Measurements from ENCODE around the gene THSD4. TPM values are rescaled to one million over a fixed set of nuclear protein-coding genes. Genes with fewer than 3 reads are reported as not detected.

THSD4 gene
- polyA plus RNA-seq, 1 donor from 2014 or later: 0.46 TPM

GRCh38 chr15:71649894-71650293, 534.6 kb downstream of the THSD4 start:
- no peak overlapping the region for H2AFZ ChIP-seq (ENCODE audit: low read depth, low read length)
- H3K9me3 ChIP-seq (ENCODE audit: low read length): no peaks in the 10 kb centered on the region
- no peaks in the 10 kb centered on the region for H3K79me2 ChIP-seq (replicated peaks; ENCODE audit: insufficient read depth, low read length)
- H4K20me1 ChIP-seq (ENCODE audit: insufficient read depth): no peaks in the 10 kb centered on the region
- no peak overlapping the region for H3K9ac ChIP-seq (ENCODE audit: low read length)
- no peak for TF ChIP-seq CTCF (IDR thresholded peaks at IDR 0.05; ENCODE audit: poor library complexity, severe bottlenecking)
- no peak for TF ChIP-seq MXI1 (conservative IDR thresholded peaks at IDR 0.05; ENCODE audit: poor library complexity, severe bottlenecking)
- TF ChIP-seq RAD21 (conservative IDR thresholded peaks at IDR 0.05): no peak
- TF ChIP-seq EP300 (conservative IDR thresholded peaks at IDR 0.05; ENCODE audit: poor library complexity, severe bottlenecking): no peak
- no peak for TF ChIP-seq EZH2 (IDR thresholded peaks at IDR 0.05; ENCODE audit: borderline replicate concordance, insufficient read depth, low read length, poor library complexity, severe bottlenecking)
- TF ChIP-seq POLR2AphosphoS5 (IDR thresholded peaks at IDR 0.05): no peak
- no peak for TF ChIP-seq SMC3 (conservative IDR thresholded peaks at IDR 0.05; ENCODE audit: poor library complexity)
- TF ChIP-seq TAF1 (IDR thresholded peaks at IDR 0.05; ENCODE audit: low read depth): no peak
- TF ChIP-seq REST (IDR thresholded peaks at IDR 0.05; ENCODE audit: borderline replicate concordance): no peak
- no peak overlapping the region for H3K27ac ChIP-seq (ENCODE audit: low read length)
- no peak overlapping the region for H3K4me2 ChIP-seq (ENCODE audit: low read length)
- H3K36me3 ChIP-seq (ENCODE audit: insufficient read depth, low read length): no peaks in the 10 kb centered on the region
- H3K4me3 ChIP-seq (ENCODE audit: low read length): no peak overlapping the region
- no peaks in the 10 kb centered on the region for H3K9me2 ChIP-seq (ENCODE audit: insufficient read depth, low read length)
- no peaks in the 10 kb centered on the region for H3K27me3 ChIP-seq (ENCODE audit: insufficient read depth, low read depth, low read length)
- H3F3A ChIP-seq (ENCODE audit: insufficient read depth, low read length, poor library complexity, severe bottlenecking): no peaks in the 10 kb centered on the region

GRCh38 chr15:71650603-71651002, 535.3 kb downstream of the THSD4 start:
- Histone ChIP-seq H3K9me2 (ENCODE audit: insufficient read depth, low read length) (no peaks in the 10 kb centered on the region), H3F3A (ENCODE audit: insufficient read depth, low read length, poor library complexity, severe bottlenecking) (no peaks in the 10 kb centered on the region), H3K4me2 (ENCODE audit: low read length) (no peak overlapping the region), H3K27me3 (ENCODE audit: insufficient read depth, low read depth, low read length) (no peaks in the 10 kb centered on the region), H3K36me3 (ENCODE audit: insufficient read depth, low read length) (no peaks in the 10 kb centered on the region), H3K79me2 (replicated peaks; ENCODE audit: insufficient read depth, low read length) (no peaks in the 10 kb centered on the region), H4K20me1 (ENCODE audit: insufficient read depth) (no peaks in the 10 kb centered on the region), H3K9ac (ENCODE audit: low read length) (no peak overlapping the region), H3K27ac (ENCODE audit: low read length) (no peak overlapping the region), H3K4me3 (ENCODE audit: low read length) (no peak overlapping the region), H2AFZ (ENCODE audit: low read depth, low read length) (no peak overlapping the region), H3K9me3 (ENCODE audit: low read length) (no peaks in the 10 kb centered on the region)
- TF ChIP-seq REST (IDR thresholded peaks at IDR 0.05; ENCODE audit: borderline replicate concordance) (no peak), TAF1 (IDR thresholded peaks at IDR 0.05; ENCODE audit: low read depth) (no peak), POLR2AphosphoS5 (IDR thresholded peaks at IDR 0.05) (no peak), RAD21 (conservative IDR thresholded peaks at IDR 0.05) (no peak), EP300 (conservative IDR thresholded peaks at IDR 0.05; ENCODE audit: poor library complexity, severe bottlenecking) (no peak), SMC3 (conservative IDR thresholded peaks at IDR 0.05; ENCODE audit: poor library complexity) (no peak), MXI1 (conservative IDR thresholded peaks at IDR 0.05; ENCODE audit: poor library complexity, severe bottlenecking) (no peak), CTCF (IDR thresholded peaks at IDR 0.05; ENCODE audit: poor library complexity, severe bottlenecking) (no peak), EZH2 (IDR thresholded peaks at IDR 0.05; ENCODE audit: borderline replicate concordance, insufficient read depth, low read length, poor library complexity, severe bottlenecking) (no peak)

Data from neural cell (in vitro differentiated cells).